Endothelial cell (in vitro differentiated cells): ENCODE measurements around the gene DBH. TPM values are rescaled to one million over a fixed set of nuclear protein-coding genes. Genes with fewer than 3 reads are reported as not detected.

Experiments used
- DNase-seq: peaks from one replicate; pipeline ENCODE4 v3.0.0; 2021; ENCODE audit warnings: low spot score
- H3K27ac Mint-ChIP-seq: one replicate; pipeline ENCODE4 v1.8.0; 2021; ENCODE audit warnings: mixed read lengths, inconsistent platforms; ENCODE audit not compliant: unreplicated experiment
- H3K27me3 Mint-ChIP-seq: one replicate; pipeline ENCODE4 v1.8.0; 2021; ENCODE audit warnings: mild to moderate bottlenecking, moderate library complexity, mixed read lengths, inconsistent platforms; ENCODE audit not compliant: unreplicated experiment
- H3K36me3 Mint-ChIP-seq: one replicate; pipeline ENCODE4 v1.8.0; 2021; ENCODE audit warnings: mild to moderate bottlenecking, low read depth, mixed read lengths, inconsistent platforms; ENCODE audit not compliant: unreplicated experiment
- H3K4me1 Mint-ChIP-seq: one replicate; pipeline ENCODE4 v1.8.0; 2021; ENCODE audit warnings: mild to moderate bottlenecking, mixed read lengths, inconsistent platforms; ENCODE audit not compliant: unreplicated experiment
- H3K4me3 Mint-ChIP-seq: one replicate; pipeline ENCODE4 v1.8.0; 2021; ENCODE audit warnings: mild to moderate bottlenecking, mixed read lengths, inconsistent platforms; ENCODE audit not compliant: unreplicated experiment
- H3K9me3 Mint-ChIP-seq: one replicate; pipeline ENCODE4 v1.8.0; 2021; ENCODE audit warnings: mixed read lengths, inconsistent platforms; ENCODE audit not compliant: unreplicated experiment
- CTCF ChIP-seq: fragments of 200-600 bp; sonication (generic); IDR thresholded peaks from one replicate; pipeline ENCODE4 v1.5.0; 2021; ENCODE audit warnings: antibody characterized with exemption; ENCODE audit not compliant: unreplicated experiment
- total RNA-seq: library from RNA; stranded (reverse); fragmentation: NEBNext Ultra II Directional; extraction: Animal tissue kit (Norgen Biotek cat#: 25700); gene quantifications from one replicate; pipeline ENCODE4 v1.2.1, GENCODE V29; 2021; ENCODE audit not compliant: unreplicated experiment

The DBH gene
- total RNA-seq, 1 donor from 2014 or later = 0.08 TPM

- DNase-seq = no peak
- Mint-ChIP-seq H3K27me3 (peaks cover 9% of the 10 kb centered on the region), H3K4me3 (no peak overlapping the region), H3K36me3 (peaks cover 3% of the 10 kb centered on the region), H3K4me1 (peaks cover 13% of the 10 kb centered on the region), H3K9me3 (no peaks in the 10 kb centered on the region), H3K27ac (no peak overlapping the region)
- no peak for TF ChIP-seq CTCF
Measured at GRCh38 chr9:133677126-133678010, 41.2 kb downstream of the DBH start.

- Mint-ChIP-seq H3K27ac (no peak overlapping the region), H3K4me1 (peaks cover 22% of the 10 kb centered on the region), H3K27me3 (peaks cover 11% of the 10 kb centered on the region), H3K9me3 (no peaks in the 10 kb centered on the region), H3K4me3 (no peak overlapping the region), H3K36me3 (peaks cover 3% of the 10 kb centered on the region)
- no peak for DNase-seq
- TF ChIP-seq CTCF = no peak
Measured at GRCh38 chr9:133679056-133679455, 42.9 kb downstream of the DBH start.

- H3K27ac Mint-ChIP-seq = no peak overlapping the region
- no peak for DNase-seq
- peaks cover 3% of the 10 kb centered on the region for H3K36me3 Mint-ChIP-seq
- H3K4me1 Mint-ChIP-seq = peaks cover 24% of the 10 kb centered on the region
- H3K9me3 Mint-ChIP-seq = no peaks in the 10 kb centered on the region
- no peak overlapping the region for H3K4me3 Mint-ChIP-seq
- TF ChIP-seq CTCF = no peak
- H3K27me3 Mint-ChIP-seq = peaks cover 11% of the 10 kb centered on the region
Measured at GRCh38 chr9:133679466-133680061, 43.4 kb downstream of the DBH start.

GRCh38 chr9:133680250-133680975, 44.2 kb downstream of the DBH start:
- no peak for DNase-seq
- Mint-ChIP-seq H3K27ac (no peak overlapping the region), H3K9me3 (no peaks in the 10 kb centered on the region)

More at GRCh38 chr9:133680250-133680975, 44.2 kb downstream of the DBH start:
- TF ChIP-seq CTCF = no peak
- Mint-ChIP-seq H3K27me3 (peaks cover 11% of the 10 kb centered on the region), H3K4me3 (no peak overlapping the region), H3K4me1 (peaks cover 24% of the 10 kb centered on the region), H3K36me3 (peaks cover 3% of the 10 kb centered on the region)
